ENCODE data around the gene NXT1.
A peak's percentile ranks its signal among the peaks of the same experiment; 100 is the strongest.
"Not testable (repeated sequence)": the region's sequence is repeated elsewhere in the genome, so short reads cannot be mapped to it uniquely, and the experiment has no call there.

Gene NXT1

DNA sequence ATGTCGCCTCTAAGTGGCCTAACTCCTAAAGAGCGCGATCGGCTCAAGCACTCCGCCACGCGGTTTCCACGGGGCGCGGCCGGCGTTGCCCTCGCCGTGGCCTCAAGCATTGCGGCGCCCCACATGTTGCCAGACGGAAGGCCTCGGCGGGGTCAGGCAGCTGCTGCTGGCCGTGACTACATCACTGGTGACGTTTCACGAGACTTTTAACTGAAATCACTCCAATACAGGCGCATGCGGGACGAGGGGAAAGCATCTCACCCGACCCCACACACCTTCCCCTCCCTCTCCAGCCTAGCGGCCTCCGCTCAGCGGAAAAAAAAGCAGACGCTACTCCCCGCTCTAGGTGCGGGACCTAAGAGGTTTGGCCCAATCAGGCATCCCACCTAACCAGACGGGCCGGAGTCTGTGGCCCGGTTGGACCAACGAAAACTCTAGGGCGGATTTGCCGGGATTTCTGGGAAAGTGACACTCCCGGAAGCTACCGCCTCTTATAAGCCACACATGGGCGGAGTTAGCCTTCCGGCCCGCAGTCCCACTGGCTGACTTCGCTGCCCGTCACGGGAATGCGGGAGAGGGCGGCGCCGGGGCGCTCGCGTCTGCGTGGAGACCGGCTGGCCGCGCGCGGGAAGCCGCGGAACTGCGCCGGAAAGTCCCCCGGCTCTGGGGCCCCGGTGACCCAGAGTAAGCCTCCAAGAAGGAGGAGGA, at the start of gene NXT1:
NXT1 (plus strand) TSS at position 596 of the 708 bp plus-strand sequence. CDS start 3,251 bp downstream, outside the sequence.
- H3K9me3 ChIP-seq (ENCODE audit: control insufficient read depth, insufficient read depth, low read length): no peaks in the 10 kb centered on the region
- peak within 1 kb of the TSS; percentile 69 for H3K9ac ChIP-seq (ENCODE audit: low read depth, low read length)
- peaks cover 16% of the 10 kb centered on the region for H3K4me1 ChIP-seq (ENCODE audit: insufficient read depth, low read length)
- no peaks in the 10 kb centered on the region for H3K36me3 ChIP-seq (ENCODE audit: insufficient read depth, low read length)

DNA sequence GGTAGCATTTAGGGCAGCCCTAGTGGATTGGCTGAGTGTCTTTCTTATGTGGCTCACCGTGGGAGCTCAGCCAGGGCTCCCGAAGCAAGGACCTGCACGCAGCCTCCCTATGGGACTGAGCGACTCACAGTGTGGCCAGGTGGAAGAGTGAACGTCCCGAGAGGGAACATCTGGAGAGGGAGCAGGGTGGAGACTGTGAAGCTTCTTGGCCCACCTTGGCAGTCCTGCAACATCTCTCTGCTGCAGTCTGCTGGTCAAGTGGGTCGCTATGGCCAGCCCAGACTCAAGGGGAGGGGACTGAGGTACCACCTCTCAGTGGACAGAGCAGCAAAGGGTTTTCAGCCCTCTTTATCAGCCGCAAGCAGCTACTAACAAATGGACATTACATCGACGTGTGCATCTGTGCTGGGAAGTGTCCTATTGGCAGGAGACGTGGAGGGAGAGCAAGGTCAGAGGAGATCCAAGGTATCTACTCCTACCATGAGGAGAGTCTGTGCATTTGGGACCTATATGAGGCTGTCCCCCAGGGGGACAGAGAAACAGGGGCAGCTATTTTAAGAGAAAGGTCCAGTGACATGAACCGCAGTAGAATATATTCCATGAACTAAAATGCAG, 49.0 kb upstream of the NXT1 start:
- no peaks in the 10 kb centered on the region for H3K4me1 ChIP-seq (ENCODE audit: insufficient read depth, low read length)
- H3K36me3 ChIP-seq (ENCODE audit: insufficient read depth, low read length): no peaks in the 10 kb centered on the region
- no peak overlapping the region for H3K9ac ChIP-seq (ENCODE audit: low read depth, low read length)
- H3K9me3 ChIP-seq (ENCODE audit: control insufficient read depth, insufficient read depth, low read length): no peaks in the 10 kb centered on the region

DNA sequence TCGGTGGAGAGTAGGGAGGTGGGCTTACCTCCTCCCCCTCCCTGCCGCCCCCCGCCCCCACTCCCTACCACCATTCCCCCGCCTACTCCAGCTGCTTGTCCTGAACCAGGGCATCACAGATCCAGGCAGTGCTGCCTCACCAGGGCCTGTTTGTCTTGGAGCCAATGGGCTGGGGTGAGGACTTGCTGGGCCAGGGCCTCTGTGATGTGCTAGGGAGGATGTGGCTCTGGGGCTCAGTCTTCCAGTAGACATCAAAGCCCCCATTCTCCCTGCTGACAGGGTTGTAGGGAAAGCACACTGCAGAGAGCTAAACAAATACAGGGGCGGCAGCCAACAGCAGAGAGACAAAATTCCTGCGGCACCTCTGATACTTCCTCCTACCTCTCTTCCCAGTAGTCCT, 48.2 kb upstream of the NXT1 start:
- no peaks in the 10 kb centered on the region for H3K4me1 ChIP-seq (ENCODE audit: insufficient read depth, low read length)
- no peaks in the 10 kb centered on the region for H3K36me3 ChIP-seq (ENCODE audit: insufficient read depth, low read length)
- H3K9ac ChIP-seq (ENCODE audit: low read depth, low read length): no peak overlapping the region
- no peaks in the 10 kb centered on the region for H3K9me3 ChIP-seq (ENCODE audit: control insufficient read depth, insufficient read depth, low read length)

DNA sequence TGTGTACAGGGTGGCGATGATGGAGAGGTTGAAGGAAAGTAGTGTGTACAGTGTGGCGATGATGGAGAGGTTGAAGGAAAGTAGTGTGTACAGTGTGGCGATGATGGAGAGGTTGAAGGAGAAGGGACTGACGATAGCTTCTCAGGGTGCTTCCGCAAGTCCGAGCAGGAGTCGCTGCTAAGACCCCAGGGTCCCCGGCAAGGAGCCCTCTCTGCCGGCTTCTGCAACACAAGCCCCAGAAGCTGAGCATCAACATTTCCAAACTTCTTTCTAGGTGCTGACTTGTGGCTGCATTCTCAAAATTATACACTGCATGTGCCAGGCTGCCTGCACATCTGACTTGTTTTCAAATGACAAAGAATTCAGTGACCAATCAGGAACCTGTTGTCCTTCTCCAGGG, 47.8 kb upstream of the NXT1 start:
- no peaks in the 10 kb centered on the region for H3K4me1 ChIP-seq (ENCODE audit: insufficient read depth, low read length)
- H3K9me3 ChIP-seq (ENCODE audit: control insufficient read depth, insufficient read depth, low read length): no peaks in the 10 kb centered on the region
- no peaks in the 10 kb centered on the region for H3K36me3 ChIP-seq (ENCODE audit: insufficient read depth, low read length)
- H3K9ac ChIP-seq (ENCODE audit: low read depth, low read length): no peak overlapping the region

DNA sequence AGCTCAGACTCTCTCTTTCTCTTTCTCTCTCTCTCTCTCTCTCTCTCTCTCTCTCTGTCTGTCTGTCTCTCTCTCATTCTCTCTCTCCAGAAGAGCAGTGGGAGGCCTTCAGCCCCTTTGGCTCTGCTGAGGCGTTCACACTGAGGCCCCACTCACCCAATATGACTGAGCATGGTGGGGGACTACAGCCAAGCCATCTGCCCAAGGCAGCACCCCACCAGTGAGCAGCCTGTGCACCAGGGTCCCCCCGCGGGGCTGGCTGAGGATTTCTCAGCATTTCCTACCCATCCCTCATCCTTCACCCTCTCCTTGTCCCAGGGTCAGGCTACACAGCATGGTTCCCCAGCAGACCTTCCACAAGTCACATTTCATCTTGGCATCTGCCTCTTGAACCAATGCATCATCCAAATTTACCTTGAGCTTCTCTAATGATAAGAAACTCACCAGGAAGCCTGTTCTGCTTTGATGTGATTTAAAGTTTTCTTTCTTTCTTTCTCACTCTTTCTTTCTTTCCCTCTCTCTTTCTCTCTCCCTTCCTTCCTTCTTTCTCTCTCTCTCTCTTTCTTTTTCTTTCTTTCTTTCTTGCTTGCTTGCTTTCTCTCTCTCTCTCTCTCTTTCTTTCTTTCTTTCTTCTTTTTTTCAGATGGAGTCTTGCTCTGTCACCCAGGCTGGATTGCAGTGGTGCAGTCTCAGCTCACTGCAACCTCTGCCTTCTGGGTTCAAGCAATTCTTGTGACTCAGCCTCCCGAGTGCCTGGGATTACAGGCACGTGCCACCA, 47.1 kb upstream of the NXT1 start:
- no peaks in the 10 kb centered on the region for H3K9me3 ChIP-seq (ENCODE audit: control insufficient read depth, insufficient read depth, low read length)
- no peaks in the 10 kb centered on the region for H3K4me1 ChIP-seq (ENCODE audit: insufficient read depth, low read length)
- no peaks in the 10 kb centered on the region for H3K36me3 ChIP-seq (ENCODE audit: insufficient read depth, low read length)
- no peak overlapping the region for H3K9ac ChIP-seq (ENCODE audit: low read depth, low read length)

DNA sequence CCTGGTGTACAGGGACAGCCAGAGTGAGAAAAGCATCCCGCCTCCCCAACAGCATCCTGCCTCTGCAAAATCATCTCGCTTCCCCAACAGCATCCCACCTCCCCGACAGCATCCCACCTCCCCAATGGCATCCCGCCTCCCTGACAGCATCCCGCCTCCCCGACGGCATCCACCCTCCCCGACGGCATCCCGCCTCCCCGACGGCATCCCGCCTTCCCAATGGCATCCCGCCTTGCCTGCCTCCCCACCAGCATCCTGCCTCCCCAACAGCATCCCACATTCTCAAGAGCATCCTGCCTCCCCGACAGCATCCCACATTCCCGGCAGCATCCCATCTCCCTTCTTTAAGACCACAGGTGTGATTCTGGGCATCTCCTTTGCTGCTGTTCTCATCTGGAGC, 46.0 kb upstream of the NXT1 start:
- Histone ChIP-seq H3K9me3 (ENCODE audit: control insufficient read depth, insufficient read depth, low read length) (no peaks in the 10 kb centered on the region), H3K9ac (ENCODE audit: low read depth, low read length) (no peak overlapping the region), H3K36me3 (ENCODE audit: insufficient read depth, low read length) (no peaks in the 10 kb centered on the region), H3K4me1 (ENCODE audit: insufficient read depth, low read length) (no peaks in the 10 kb centered on the region)

DNA sequence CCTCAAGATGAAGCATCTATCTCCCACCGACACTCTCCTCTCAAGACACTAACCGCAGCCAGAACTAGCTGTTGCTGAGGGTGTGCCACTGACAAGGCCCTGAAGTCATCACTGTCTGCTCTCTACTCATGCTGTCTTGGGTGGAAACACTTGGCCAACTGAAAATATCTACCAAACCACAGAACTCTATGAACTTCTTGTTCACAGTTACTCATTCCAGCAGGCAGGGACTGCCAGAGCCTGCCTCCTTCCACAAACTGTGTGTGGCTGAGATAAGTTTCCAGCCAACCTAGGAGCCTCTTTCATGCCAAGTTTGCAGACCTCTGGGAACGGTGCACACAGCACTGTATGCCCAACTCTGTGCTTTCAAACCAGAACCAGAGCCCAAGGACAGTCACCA, 45.5 kb upstream of the NXT1 start:
- Histone ChIP-seq H3K4me1 (ENCODE audit: insufficient read depth, low read length) (no peaks in the 10 kb centered on the region), H3K9me3 (ENCODE audit: control insufficient read depth, insufficient read depth, low read length) (no peaks in the 10 kb centered on the region), H3K9ac (ENCODE audit: low read depth, low read length) (no peak overlapping the region), H3K36me3 (ENCODE audit: insufficient read depth, low read length) (no peaks in the 10 kb centered on the region)

DNA sequence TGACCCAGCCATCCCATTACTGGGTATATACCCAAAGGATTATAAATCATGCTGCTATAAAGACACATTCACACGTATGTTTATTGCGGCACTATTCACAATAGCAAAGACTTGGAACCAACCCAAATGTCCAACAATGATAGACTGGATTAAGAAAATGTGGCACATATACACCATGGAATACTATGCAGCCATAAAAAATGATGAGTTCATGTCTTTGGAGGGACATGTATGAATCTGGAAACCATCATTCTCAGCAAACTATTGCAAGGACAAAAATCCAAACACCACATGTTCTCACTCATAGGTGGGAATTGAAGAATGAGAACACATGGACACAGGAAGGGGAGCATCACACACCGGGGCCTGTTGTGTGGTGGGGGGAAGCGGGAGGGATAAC, 43.2 kb upstream of the NXT1 start:
- not testable (repeated sequence) for H3K9me3 ChIP-seq (ENCODE audit: control insufficient read depth, insufficient read depth, low read length); H3K9ac ChIP-seq (ENCODE audit: low read depth, low read length); H3K4me1 ChIP-seq (ENCODE audit: insufficient read depth, low read length); H3K36me3 ChIP-seq (ENCODE audit: insufficient read depth, low read length)

DNA sequence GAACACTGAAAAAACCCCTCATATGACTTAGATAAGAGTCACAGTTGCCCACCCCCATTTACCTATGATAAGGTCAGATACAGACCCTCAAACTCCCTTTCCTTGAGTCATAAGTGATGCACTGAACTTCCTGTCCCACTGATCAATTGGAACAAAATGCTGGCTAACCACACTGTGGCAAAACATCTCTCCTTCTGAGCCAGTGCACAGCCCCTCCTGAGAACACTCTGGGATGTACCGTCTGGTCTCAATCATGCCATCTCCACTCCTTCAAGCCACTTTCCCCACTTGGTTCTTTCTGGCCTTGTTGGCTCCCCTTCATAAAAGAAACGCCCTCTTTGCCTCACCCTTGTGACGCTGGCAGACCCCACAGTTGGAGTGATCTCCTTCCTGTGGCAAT, 42.6 kb upstream of the NXT1 start:
- Histone ChIP-seq H3K9ac (ENCODE audit: low read depth, low read length) (no peak overlapping the region), H3K9me3 (ENCODE audit: control insufficient read depth, insufficient read depth, low read length) (no peaks in the 10 kb centered on the region), H3K4me1 (ENCODE audit: insufficient read depth, low read length) (no peaks in the 10 kb centered on the region), H3K36me3 (ENCODE audit: insufficient read depth, low read length) (no peaks in the 10 kb centered on the region)

DNA sequence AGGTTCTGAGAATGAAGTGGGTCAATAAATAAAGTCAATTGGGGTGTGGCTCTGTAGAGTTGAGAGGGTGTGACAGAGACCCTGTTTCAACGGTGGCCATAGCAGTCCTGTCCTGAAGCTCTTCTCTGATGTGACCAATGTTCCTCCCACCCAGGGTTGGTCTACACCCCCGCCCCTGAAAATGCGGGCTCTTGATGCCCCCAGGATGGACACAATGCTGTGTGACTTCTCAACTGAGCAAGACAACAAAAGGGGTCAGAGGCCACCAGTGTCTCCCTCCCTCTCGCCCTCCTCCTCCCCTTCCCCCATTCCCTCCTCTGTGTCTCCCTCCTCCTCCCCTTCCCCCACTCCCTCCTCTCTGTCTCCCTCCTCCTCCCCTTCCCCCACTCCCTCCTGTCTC, 41.7 kb upstream of the NXT1 start:
- Histone ChIP-seq H3K9ac (ENCODE audit: low read depth, low read length) (no peak overlapping the region), H3K9me3 (ENCODE audit: control insufficient read depth, insufficient read depth, low read length) (no peaks in the 10 kb centered on the region), H3K36me3 (ENCODE audit: insufficient read depth, low read length) (no peaks in the 10 kb centered on the region), H3K4me1 (ENCODE audit: insufficient read depth, low read length) (no peaks in the 10 kb centered on the region)

DNA sequence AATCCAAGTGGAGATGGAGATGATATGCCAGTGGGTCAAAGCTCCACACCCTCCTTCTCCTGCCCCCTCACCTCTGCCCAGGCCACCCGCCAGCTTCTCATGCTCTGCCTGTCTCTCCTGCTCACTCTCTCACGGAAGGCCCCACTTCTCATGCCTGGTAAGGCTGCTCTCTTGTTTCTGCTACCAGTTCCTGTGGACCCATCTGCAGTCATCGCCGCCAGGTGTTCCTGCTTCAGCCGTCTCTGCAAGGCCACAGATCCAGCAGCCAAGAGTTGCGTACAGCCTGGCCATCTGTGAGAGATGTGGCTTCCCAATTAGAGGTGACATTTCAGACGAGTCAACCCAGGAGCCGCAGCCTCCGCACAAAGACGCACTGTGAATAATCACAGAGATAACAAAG, 40.8 kb upstream of the NXT1 start:
- Histone ChIP-seq H3K36me3 (ENCODE audit: insufficient read depth, low read length) (no peaks in the 10 kb centered on the region), H3K4me1 (ENCODE audit: insufficient read depth, low read length) (no peaks in the 10 kb centered on the region), H3K9ac (ENCODE audit: low read depth, low read length) (no peak overlapping the region), H3K9me3 (ENCODE audit: control insufficient read depth, insufficient read depth, low read length) (no peaks in the 10 kb centered on the region)

DNA sequence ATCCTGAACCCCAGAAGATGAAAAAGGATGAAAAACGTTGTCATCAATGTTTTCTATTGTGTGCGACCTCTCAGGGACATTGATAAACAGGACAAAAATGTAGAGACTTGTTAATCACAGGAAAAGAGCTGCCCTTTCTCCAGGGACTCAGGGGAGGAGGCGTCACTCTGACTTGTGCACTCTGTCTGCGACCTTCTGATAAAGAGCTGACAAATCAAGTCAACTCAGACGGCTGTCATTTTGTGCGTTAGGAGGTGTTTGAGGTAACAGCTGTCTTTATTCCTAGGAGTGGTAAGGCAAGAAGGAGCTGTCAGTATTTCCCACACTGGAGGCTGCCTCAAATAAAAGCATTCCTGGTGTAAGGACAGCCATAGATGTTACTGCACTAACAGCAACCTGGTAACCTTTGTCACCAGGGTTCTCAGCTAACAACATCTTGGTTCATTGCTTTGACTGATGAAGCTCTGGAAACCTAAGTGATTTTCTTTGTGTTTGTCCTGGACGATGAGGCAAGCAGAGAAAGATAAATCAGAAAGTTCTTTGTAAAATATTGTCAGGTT, 38.6 kb upstream of the NXT1 start:
- H3K9me3 ChIP-seq (ENCODE audit: control insufficient read depth, insufficient read depth, low read length): no peaks in the 10 kb centered on the region
- no peak overlapping the region for H3K9ac ChIP-seq (ENCODE audit: low read depth, low read length)
- no peaks in the 10 kb centered on the region for H3K36me3 ChIP-seq (ENCODE audit: insufficient read depth, low read length)
- no peaks in the 10 kb centered on the region for H3K4me1 ChIP-seq (ENCODE audit: insufficient read depth, low read length)

DNA sequence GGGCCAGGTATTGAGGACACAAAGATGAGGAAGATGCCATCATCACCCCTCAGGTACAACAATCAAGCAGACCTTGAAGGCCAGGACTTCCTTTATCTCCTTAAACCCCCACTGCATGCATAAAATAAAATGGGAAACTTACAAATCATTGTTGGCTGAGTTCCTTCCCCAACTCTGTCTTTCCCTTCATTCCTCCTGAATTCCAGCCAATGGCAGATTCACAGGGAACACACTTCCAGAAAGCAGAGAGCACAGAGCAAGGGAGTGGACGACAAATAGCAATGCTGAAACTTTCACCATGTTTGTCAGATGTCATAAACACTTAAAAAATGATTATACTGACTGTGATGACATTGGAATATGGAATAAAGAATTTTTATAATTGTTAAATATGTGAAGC, 37.3 kb upstream of the NXT1 start:
- no peak overlapping the region for H3K9ac ChIP-seq (ENCODE audit: low read depth, low read length)
- H3K4me1 ChIP-seq (ENCODE audit: insufficient read depth, low read length): no peaks in the 10 kb centered on the region
- no peaks in the 10 kb centered on the region for H3K9me3 ChIP-seq (ENCODE audit: control insufficient read depth, insufficient read depth, low read length)
- H3K36me3 ChIP-seq (ENCODE audit: insufficient read depth, low read length): no peaks in the 10 kb centered on the region

DNA sequence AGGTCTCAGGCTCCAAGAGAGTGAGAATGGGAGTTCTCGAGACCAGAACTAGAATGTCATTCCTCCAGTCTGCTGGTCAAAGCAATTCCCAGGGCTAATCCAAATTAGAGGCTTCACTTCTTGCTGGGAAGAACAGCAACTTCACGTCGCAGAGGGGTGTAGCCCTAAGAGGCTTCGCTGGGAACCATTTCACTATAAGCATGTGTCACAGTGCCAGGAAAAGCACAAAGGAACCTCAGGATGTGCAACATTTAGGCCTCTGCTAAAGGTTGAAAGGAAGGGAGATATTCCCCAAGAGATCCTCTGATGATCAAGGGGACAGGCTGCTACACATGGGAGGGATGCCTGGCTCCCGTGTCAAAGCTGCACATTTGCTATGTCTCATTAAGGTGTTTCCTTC, 35.9 kb upstream of the NXT1 start:
- H3K36me3 ChIP-seq (ENCODE audit: insufficient read depth, low read length): no peaks in the 10 kb centered on the region
- H3K9ac ChIP-seq (ENCODE audit: low read depth, low read length): no peak overlapping the region
- no peaks in the 10 kb centered on the region for H3K9me3 ChIP-seq (ENCODE audit: control insufficient read depth, insufficient read depth, low read length)
- H3K4me1 ChIP-seq (ENCODE audit: insufficient read depth, low read length): no peaks in the 10 kb centered on the region

DNA sequence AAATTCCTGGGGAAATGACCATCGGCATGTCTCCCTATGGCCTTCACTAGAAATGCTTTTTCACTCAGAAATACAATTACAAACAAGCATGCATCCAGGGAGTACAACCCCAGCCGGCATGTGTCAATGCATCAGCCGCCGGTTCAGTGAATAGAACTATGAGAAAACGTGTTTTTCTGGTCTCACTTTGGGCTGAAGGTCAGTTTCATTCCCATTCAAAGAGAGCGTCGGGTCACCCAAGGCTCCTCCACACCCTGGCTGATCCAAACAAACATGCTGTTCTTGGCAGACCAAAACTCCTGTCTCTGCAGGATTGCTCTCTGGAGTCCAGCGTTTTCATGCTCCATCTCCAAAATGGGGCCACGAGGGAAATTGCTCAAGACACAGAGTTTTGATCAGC, 35.5 kb upstream of the NXT1 start:
- H3K9ac ChIP-seq (ENCODE audit: low read depth, low read length): no peak overlapping the region
- no peaks in the 10 kb centered on the region for H3K4me1 ChIP-seq (ENCODE audit: insufficient read depth, low read length)
- no peaks in the 10 kb centered on the region for H3K9me3 ChIP-seq (ENCODE audit: control insufficient read depth, insufficient read depth, low read length)
- no peaks in the 10 kb centered on the region for H3K36me3 ChIP-seq (ENCODE audit: insufficient read depth, low read length)
